Cerebellar nuclear complex (tissue), 1 donor: ENCODE data around the gene PNPO.

Experiments used
- DNase-seq, 2 experiments: peaks; one replicate each; lab custom pipeline; 2025; lab: John Stamatoyannopoulos, UW

PNPO gene

GRCh38 chr17:47941246-47942095 is at the start of gene PNPO:
Gene PNPO, plus strand, starts transcription at chr17:47941571. Its CDS starts 105 bp downstream, at chr17:47941676.
- DNase-seq: peak; percentile 93 to 95

- no peak for DNase-seq
Observed at GRCh38 chr17:47894498-47895346, 46.6 kb upstream of the PNPO start.

GRCh38 chr17:47895347-47895855 is 46.0 kb upstream of the PNPO start:
- no peak for DNase-seq

- peak; percentile 97 to 98 for DNase-seq
Observed at GRCh38 chr17:47895856-47896671, 45.3 kb upstream of the PNPO start, which contains the start of gene SP2. Gene SP2, plus strand, starts transcription at chr17:47896236. Its CDS starts 51 bp downstream, at chr17:47896287.

- no peak for DNase-seq
Observed at GRCh38 chr17:47896672-47897490, 44.5 kb upstream of the PNPO start.

- DNase-seq: no peak
Observed at GRCh38 chr17:47897561-47897960, 43.8 kb upstream of the PNPO start.

GRCh38 chr17:47898241-47898640 is 43.1 kb upstream of the PNPO start:
- DNase-seq: no peak

GRCh38 chr17:47899643-47900042 is 41.7 kb upstream of the PNPO start:
- DNase-seq: no peak

GRCh38 chr17:47901423-47901822 is 39.9 kb upstream of the PNPO start:
- no peak for DNase-seq

GRCh38 chr17:47902039-47902744 is 39.2 kb upstream of the PNPO start:
- DNase-seq: no peak

GRCh38 chr17:47905221-47905733 is 36.1 kb upstream of the PNPO start:
- DNase-seq: peak; percentile 55 to 92

- no peak for DNase-seq
Observed at GRCh38 chr17:47906443-47906842, 34.9 kb upstream of the PNPO start.

GRCh38 chr17:47907932-47908562 is 33.3 kb upstream of the PNPO start:
- no peak for DNase-seq

GRCh38 chr17:47913050-47913449 is 28.3 kb upstream of the PNPO start:
- DNase-seq: no peak

GRCh38 chr17:47914306-47914948 is 26.9 kb upstream of the PNPO start:
- DNase-seq: no peak

- no peak for DNase-seq
Observed at GRCh38 chr17:47915776-47916398, 25.5 kb upstream of the PNPO start.

- no peak for DNase-seq
Observed at GRCh38 chr17:47916489-47917208, 24.7 kb upstream of the PNPO start.

GRCh38 chr17:47917581-47917980 is 23.8 kb upstream of the PNPO start:
- DNase-seq: peak in 1 of 2 experiments; percentile 23
